HCT116 (cell line): ENCODE measurements around the gene SLC6A6. TPM values are rescaled to one million over a fixed set of nuclear protein-coding genes. Genes with fewer than 3 reads are reported as not detected.
A peak's percentile ranks its signal among the peaks of the same experiment; 100 is the strongest.

ENCODE experiments used
- ATAC-seq: fragments of 200-7000 bp; cut with Tn5 transposase; 2 replicates; pipeline ENCODE4 v1.9.1; 2020; ENCODE audit warnings: mild to moderate bottlenecking, moderate library complexity
- BruUV-seq: library from RNA; stranded (reverse); fragments of 400-500 nt; replicated peaks from 2 replicates; lab custom pipeline; 2021; lab: Mats Ljungman, UMichigan
- CTCF ChIA-PET: fragments of 300-600 bp; sonication (Branson Sonifier 250); formaldehyde crosslinking; loops from one replicate; lab custom pipeline; 2021; ENCODE audit warnings: antibody characterized with exemption; lab: Charles Lee
- POLR2A ChIA-PET: fragments of 300-600, 350-600 bp; sonication (Branson Sonifier 250); formaldehyde crosslinking; loops from one replicate; lab custom pipeline; 2021; ENCODE audit warnings: antibody characterized with exemption; lab: Charles Lee
- RAD21 ChIA-PET, 2 experiments: fragments of 300-600 bp; sonication (Branson Sonifier 250); formaldehyde crosslinking; loops; one replicate each; lab custom pipeline; 2023; ENCODE audit warnings: low total read pairs in 2 of 2; ENCODE audit not compliant: uncharacterized antibody in 2 of 2, unreplicated experiment in 2 of 2, low non-redundant PET in 1 of 2; lab: Charles Lee
- DNase-seq: peaks from one replicate; pipeline ENCODE4 v3.0.0-alpha.2; 2010; ENCODE audit warnings: low read depth, low spot score
- H2AFZ ChIP-seq: fragments of 200-600 bp; shearing (Covaris generic), sonication (generic); 2 replicates; pipeline ENCODE4 v1.6.1; 2017; ENCODE audit warnings: low read depth, mixed run types, mixed read lengths, antibody characterized with exemption, low read length; ENCODE audit not compliant: poor library complexity, severe bottlenecking
- H3K27ac ChIP-seq: 2 replicates; pipeline ENCODE4 v1.5.1; 2012; ENCODE audit warnings: low read depth, low read length
- H3K27me3 ChIP-seq: fragments of 200-600 bp; sonication (generic); 2 replicates; pipeline ENCODE4 v1.6.1; 2016; ENCODE audit warnings: mixed run types, low read length, mixed read lengths; ENCODE audit not compliant: insufficient read depth
- H3K36me3 ChIP-seq, 2 experiments: fragments of 200-500 bp in 1 of 2; fragments of 200-600 bp in 1 of 2; sonication (Bioruptor generic) in 1 of 2; sonication (generic) in 1 of 2; 2 replicates each; pipeline versions ENCODE4 v1.5.1 to v1.6.1; 2014 to 2016; ENCODE audit warnings: low read length in 2 of 2, inconsistent platforms in 1 of 2, mixed read lengths in 1 of 2, mixed run types in 1 of 2; ENCODE audit not compliant: insufficient read depth in 2 of 2, control insufficient read depth in 1 of 2
- H3K4me1 ChIP-seq, 2 experiments: fragments of 200-600 bp in 1 of 2; sonication (generic) in 1 of 2; 2 replicates each; pipeline versions ENCODE4 v1.5.1 to v1.6.1; 2012 to 2017; ENCODE audit warnings: low read length in 2 of 2, inconsistent platforms in 1 of 2, mild to moderate bottlenecking in 1 of 2, mixed read lengths in 1 of 2, mixed run types in 1 of 2, moderate library complexity in 1 of 2; ENCODE audit not compliant: insufficient read depth in 2 of 2, control insufficient read depth in 1 of 2
- H3K4me2 ChIP-seq: fragments of 200-600 bp; sonication (generic); 2 replicates; pipeline ENCODE4 v1.6.1; 2017; ENCODE audit warnings: mixed run types, low read length, mixed read lengths
- H3K4me3 ChIP-seq, 2 experiments: fragments of 200-600 bp in 1 of 2; sonication (generic) in 1 of 2; replicated peaks in 1 of 2; 2 replicates each; pipeline ENCODE4 v1.5.1; 2011 to 2016; ENCODE audit warnings: low read length in 2 of 2, control low read depth in 1 of 2, low read depth in 1 of 2, mild to moderate bottlenecking in 1 of 2, mixed read lengths in 1 of 2, mixed run types in 1 of 2
- H3K79me2 ChIP-seq: fragments of 200-600 bp; sonication (generic); 2 replicates; pipeline ENCODE4 v1.6.1; 2017; ENCODE audit warnings: mild to moderate bottlenecking, mixed run types, low read length, moderate library complexity, mixed read lengths; ENCODE audit not compliant: insufficient read depth
- H3K9ac ChIP-seq: fragments of 200-600 bp; sonication (generic); 2 replicates; pipeline ENCODE4 v1.6.1; 2016; ENCODE audit warnings: low read length, mixed read lengths
- H3K9me2 ChIP-seq: fragments of 200-600 bp; sonication (generic), shearing (Covaris generic); 2 replicates; pipeline ENCODE4 v1.6.1; 2017; ENCODE audit warnings: mixed run types, mild to moderate bottlenecking, moderate library complexity; ENCODE audit not compliant: insufficient read depth
- H3K9me3 ChIP-seq, 2 experiments: fragments of 200-500 bp in 1 of 2; fragments of 200-600 bp in 1 of 2; sonication (Bioruptor generic) in 1 of 2; sonication (generic) in 1 of 2; 2 replicates each; pipeline ENCODE4 v1.6.1; 2014 to 2017; ENCODE audit warnings: low read length in 2 of 2, mixed read lengths in 2 of 2, inconsistent platforms in 1 of 2, low read depth in 1 of 2, mild to moderate bottlenecking in 1 of 2, mixed run types in 1 of 2, moderate library complexity in 1 of 2; ENCODE audit not compliant: control insufficient read depth in 1 of 2, insufficient read depth in 1 of 2
- H4K20me1 ChIP-seq: fragments of 200-600 bp; sonication (generic), shearing (Covaris generic); 2 replicates; pipeline ENCODE4 v1.6.1; 2017; ENCODE audit warnings: mixed run types, mild to moderate bottlenecking, moderate library complexity; ENCODE audit not compliant: insufficient read depth
- ATF3 ChIP-seq: IDR thresholded peaks from 2 replicates; pipeline ENCODE4 v1.6.1; 2012
- CBX3 ChIP-seq: IDR thresholded peaks from 2 replicates; pipeline ENCODE4 v1.6.1; 2012; ENCODE audit warnings: low read depth
- CEBPB ChIP-seq: IDR thresholded peaks from 2 replicates; pipeline ENCODE4 v1.6.1; 2012; ENCODE audit warnings: low read depth
- EGR1 ChIP-seq: IDR thresholded peaks from 2 replicates; pipeline ENCODE4 v1.6.1; 2012; ENCODE audit warnings: low read depth
- ELF1 ChIP-seq: IDR thresholded peaks from 2 replicates; pipeline ENCODE4 v1.6.1; 2012; ENCODE audit warnings: low read depth, borderline replicate concordance
- RAD21 ChIP-seq: IDR thresholded peaks from 2 replicates; pipeline ENCODE4 v1.6.1; 2012; ENCODE audit warnings: low read depth, mild to moderate bottlenecking
- REST ChIP-seq: IDR thresholded peaks from 2 replicates; pipeline ENCODE4 v1.6.1; 2012; ENCODE audit warnings: low read depth
- SP1 ChIP-seq: IDR thresholded peaks from 2 replicates; pipeline ENCODE4 v1.6.1; 2012; ENCODE audit warnings: low read depth
- TCF7L2 ChIP-seq: IDR thresholded peaks from 2 replicates; pipeline ENCODE4 v1.7.0; 2011; ENCODE audit warnings: borderline replicate concordance, inconsistent platforms; ENCODE audit not compliant: insufficient read depth, insufficient read length; ENCODE audit errors: extremely low read depth
- ZFX ChIP-seq: fragments of 450-650 bp; IDR thresholded peaks from 2 replicates; pipeline ENCODE4 v1.6.1; 2017
- intact Hi-C: fragments of 100-400 bp; cut with micrococcal nuclease; formaldehyde crosslinking; loops from 2 replicates; pipeline ENCODE4 v1.10.0; 2022
- total RNA-seq: library from RNA; stranded (reverse); gene quantifications from one replicate; pipeline ENCODE4 v1.2.1, GENCODE V29; 2021; ENCODE audit not compliant: unreplicated experiment

The SLC6A6 gene
- total RNA-seq, 1 experiment from 2014 or later = 36.3 TPM

DNA sequence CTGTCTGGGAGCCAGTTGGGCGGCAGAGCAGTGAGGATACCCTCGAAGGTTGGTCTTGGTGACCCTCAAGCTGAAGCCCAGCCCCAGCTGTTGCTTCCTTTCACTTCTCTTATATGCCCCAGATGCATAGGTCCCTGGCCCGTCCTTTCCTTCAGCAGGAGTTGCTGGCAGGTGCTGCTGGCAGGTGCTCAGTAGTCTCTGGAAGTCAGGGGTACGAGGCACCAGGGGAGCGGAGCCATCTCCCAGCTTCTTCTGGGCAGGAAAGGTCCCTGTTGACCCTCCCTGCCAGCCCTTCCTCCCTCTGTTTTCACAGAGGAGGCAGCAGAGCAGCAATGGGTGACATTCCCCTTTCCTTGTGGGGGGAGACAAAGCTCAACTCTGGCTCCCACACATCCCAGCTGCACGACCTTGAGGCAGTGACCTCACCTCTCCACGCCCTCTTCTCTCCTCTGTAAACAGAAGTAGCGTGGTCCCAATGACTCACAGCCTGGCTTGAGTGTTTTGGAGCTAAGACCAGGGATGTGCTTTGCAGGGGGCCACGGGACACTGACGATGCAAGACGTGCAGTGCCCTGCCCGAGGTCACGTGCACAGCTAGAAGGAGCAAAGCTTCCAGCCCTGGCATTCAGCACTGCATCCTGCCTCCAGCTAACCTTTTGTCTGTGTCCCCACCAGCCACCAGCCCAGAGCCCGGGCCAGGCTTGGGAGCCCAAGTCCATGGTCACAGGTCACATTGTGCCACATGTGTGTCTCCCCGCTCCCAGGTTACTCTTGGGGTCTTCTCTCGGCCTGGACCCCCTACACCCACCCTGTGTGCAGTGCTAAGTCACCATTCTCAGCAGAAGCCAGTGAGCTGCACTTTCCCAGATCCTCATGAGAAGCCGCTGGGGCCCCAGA lies 49.7 kb downstream of the SLC6A6 start (continued):
- TF ChIP-seq REST = no peak
- TF ChIP-seq, all 23 proteins: peak for 0

DNA sequence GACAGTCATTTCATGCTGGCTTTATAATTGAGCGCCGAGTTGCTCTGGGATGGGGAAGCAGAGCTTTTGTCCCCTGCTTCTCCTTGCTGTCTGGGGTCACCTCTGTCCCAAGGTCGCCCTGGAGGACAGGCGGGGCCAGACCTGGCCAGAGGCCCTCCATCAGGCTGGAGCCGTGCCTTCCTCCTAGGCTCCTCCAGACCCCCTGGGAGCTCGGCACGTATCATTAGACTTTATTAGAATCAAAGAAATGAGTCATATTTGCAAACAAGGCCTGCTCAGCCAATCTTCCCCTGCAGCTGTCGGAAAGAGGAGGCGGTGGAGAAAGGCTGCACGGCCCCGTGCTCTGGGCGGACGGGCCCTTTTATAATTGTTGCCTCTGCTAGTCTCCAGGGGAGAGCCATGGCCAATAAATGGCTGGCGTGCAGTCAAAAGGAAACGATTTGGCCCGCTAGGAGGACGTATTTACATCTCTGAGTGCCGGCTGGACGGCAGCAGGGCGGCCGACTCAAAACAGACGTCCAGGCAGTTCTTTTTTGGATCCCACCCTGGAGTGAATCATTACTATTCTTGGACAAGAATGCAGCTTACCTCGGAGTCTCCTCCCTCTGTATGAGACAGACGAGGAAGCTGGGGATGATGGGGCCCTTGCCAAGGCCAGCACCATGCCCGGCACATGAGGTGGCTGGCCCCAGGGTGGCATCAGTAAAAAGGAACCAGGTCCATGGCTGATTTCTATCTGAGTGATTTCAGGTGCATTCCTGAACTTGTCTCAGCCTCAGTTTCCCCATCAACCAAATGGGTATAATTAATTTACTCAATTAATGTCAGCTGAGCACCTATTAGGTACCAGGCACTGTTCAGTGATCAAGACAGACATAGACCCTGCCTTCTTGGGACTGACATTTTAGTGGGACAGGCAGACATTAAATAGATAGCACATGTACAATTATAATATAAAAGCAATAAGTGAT lies 50.6 kb downstream of the SLC6A6 start:
- BruUV-seq = no TSS peak
- intact Hi-C loops = loop anchor here (2.0 kb wide), 1 partner anchor 50 kb away; the partner anchor contains the start of gene SLC6A6
- H3K4me3 ChIP-seq = peak overlapping the region in 1 of 2 experiments; percentile 27; a peak in 2 of 4 replicates
- ATAC-seq (peak; percentile 85), DNase-seq (peak; percentile 73)
- no peaks in the 10 kb centered on the region for H3K9me3 ChIP-seq
- RAD21 ChIA-PET = interaction anchor here in 1 of 2 experiments (0.9 kb wide), 1 partner anchor 8 kb away, joined by 3 read pairs; no protein-coding TSS in a partner anchor
- peak overlapping the region; percentile 75 for H3K27ac ChIP-seq
- no peaks in the 10 kb centered on the region for H4K20me1 ChIP-seq
- H3K4me2 ChIP-seq = peak overlapping the region; percentile 57
- H3K9me2 ChIP-seq = no peaks in the 10 kb centered on the region
- CTCF ChIA-PET = interaction anchor here (0.9 to 2.5 kb wide), 4 partner anchors 11 to 250 kb away, joined by 3 to 11 read pairs (median 4); no protein-coding TSS in a partner anchor
- POLR2A ChIA-PET = interaction anchor here (0.6 kb wide), 1 partner anchor 257 kb away, joined by 3 read pairs; no protein-coding TSS in a partner anchor
- no peaks in the 10 kb centered on the region for H3K27me3 ChIP-seq
- H3K79me2 ChIP-seq = no peaks in the 10 kb centered on the region
- H3K9ac ChIP-seq = peak overlapping the region; percentile 19; the same call in 1 of the 2 replicates
- H2AFZ ChIP-seq = no peak overlapping the region
- peaks cover 4 to 28% of the 10 kb centered on the region in 2 experiments for H3K36me3 ChIP-seq
- peaks cover 23 to 32% of the 10 kb centered on the region in 2 experiments for H3K4me1 ChIP-seq
- TF ChIP-seq ATF3 (no peak), RAD21 (no peak), EGR1 (no peak; the same call in 1 of the 2 replicates), REST (no peak), TCF7L2 (peak; percentile 46), CEBPB (no peak), ELF1 (no peak), CBX3 (0 out of 2 replicates have a peak, but pooled peaks have one; percentile 38), SP1 (peak; percentile 70), ZFX (no peak)
